ENCODE results near the gene ZMYND19. TPM values are rescaled to one million over a fixed set of nuclear protein-coding genes. Genes with fewer than 3 reads are reported as not detected.
A peak's percentile ranks its signal among the peaks of the same experiment; 100 is the strongest.

ZMYND19 gene
- total RNA-seq, 1 experiment from 2014 or later, result 66.3 TPM

DNA sequence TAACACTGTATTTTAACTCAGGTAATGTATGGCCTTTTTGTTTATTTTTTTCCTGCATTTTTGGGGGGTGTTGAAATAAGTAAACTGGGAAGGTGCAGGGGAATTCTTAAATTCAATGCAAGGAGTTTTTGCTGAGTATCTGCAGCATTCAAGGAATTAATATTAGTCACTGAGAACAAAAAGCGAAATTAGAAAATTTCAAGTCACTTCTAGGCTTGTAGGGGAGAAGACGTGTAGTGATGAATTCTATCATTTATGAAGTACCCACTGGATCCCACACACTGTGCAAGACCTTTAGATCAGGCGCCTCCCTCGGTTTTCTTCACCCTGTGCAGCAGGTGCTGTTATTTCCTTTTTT lies 29.7 kb upstream of the ZMYND19 start:
- Histone ChIP-seq H3K36me3 (replicated peaks; ENCODE audit: control insufficient read depth, insufficient read depth, low read length) (peaks cover 8% of the 10 kb centered on the region; the same call in 1 of the 2 replicates), H3K27me3 (ENCODE audit: control insufficient read depth, insufficient read depth, low read length) (no peaks in the 10 kb centered on the region), H3K4me3 (ENCODE audit: insufficient read depth, low read depth, low read length) (peak overlapping the region; percentile 85)
- no peak for DNase-seq

DNA sequence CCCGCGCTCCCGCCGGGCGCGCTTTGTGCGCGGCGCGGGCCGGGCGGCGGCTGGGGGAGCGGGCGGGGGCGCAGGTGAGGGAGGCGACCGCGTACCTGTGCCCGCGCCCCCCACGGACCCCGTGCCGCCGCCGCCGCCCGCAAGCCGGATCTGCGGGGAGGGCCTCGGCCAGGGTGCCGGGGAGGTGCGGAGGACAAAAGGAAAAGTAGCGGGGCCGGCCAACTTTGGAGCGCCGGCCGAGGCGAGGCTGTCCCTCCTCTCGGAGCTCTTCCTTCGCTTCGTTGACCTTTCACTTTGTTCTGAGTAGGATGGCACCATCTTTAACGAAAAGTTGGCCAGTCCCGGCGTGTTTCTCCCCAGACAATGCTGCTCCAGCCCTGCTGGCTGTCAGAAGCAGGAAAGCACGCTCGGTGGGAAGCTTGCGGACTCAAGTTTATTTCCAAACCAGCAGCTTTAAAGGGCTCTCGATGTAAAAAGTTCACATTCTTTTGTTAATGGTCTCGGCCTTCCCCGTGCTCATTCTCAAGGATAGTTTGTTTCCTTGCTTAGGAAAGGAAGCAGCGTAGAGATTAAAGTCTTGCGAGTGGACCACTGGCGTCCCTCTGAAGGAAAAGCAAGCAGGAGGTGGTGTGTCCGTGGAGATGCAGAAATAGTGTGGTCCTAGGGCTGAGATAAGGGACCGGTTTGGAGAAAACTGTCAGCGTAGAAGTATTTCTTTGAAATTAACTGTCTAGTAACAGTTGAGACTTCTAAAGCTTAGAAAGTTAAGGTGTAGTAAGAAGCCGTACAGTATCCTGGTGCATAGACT lies 29.1 kb upstream of the ZMYND19 start:
- no peak for DNase-seq
- H3K4me3 ChIP-seq (ENCODE audit: insufficient read depth, low read depth, low read length), result peak overlapping the region; percentile 85
- H3K36me3 ChIP-seq (replicated peaks; ENCODE audit: control insufficient read depth, insufficient read depth, low read length), result peaks cover 8% of the 10 kb centered on the region; the same call in 1 of the 2 replicates
- H3K27me3 ChIP-seq (ENCODE audit: control insufficient read depth, insufficient read depth, low read length), result no peaks in the 10 kb centered on the region

GRCh38 chr9:137618105-137619067 lies 28.1 kb upstream of the ZMYND19 start, which contains the start of gene EHMT1:
Gene EHMT1 (plus strand): TSS chr9:137619005. CDS start chr9:137619029, 24 bp downstream.
- peaks cover 8% of the 10 kb centered on the region for H3K36me3 ChIP-seq (replicated peaks; ENCODE audit: control insufficient read depth, insufficient read depth, low read length)
- no peaks in the 10 kb centered on the region for H3K27me3 ChIP-seq (ENCODE audit: control insufficient read depth, insufficient read depth, low read length)
- DNase-seq, result peak; percentile 100
- peak within 1 kb of the TSS; percentile 91 for H3K4me3 ChIP-seq (ENCODE audit: insufficient read depth, low read depth, low read length)

- Histone ChIP-seq H3K4me3 (ENCODE audit: insufficient read depth, low read depth, low read length) (no peak overlapping the region), H3K27me3 (ENCODE audit: control insufficient read depth, insufficient read depth, low read length) (no peaks in the 10 kb centered on the region), H3K36me3 (replicated peaks; ENCODE audit: control insufficient read depth, insufficient read depth, low read length) (peaks cover 6% of the 10 kb centered on the region)
- peak; percentile 41 for DNase-seq
These were observed 25.1 kb upstream of the ZMYND19 start for GRCh38 chr9:137615387-137615871.

DNA sequence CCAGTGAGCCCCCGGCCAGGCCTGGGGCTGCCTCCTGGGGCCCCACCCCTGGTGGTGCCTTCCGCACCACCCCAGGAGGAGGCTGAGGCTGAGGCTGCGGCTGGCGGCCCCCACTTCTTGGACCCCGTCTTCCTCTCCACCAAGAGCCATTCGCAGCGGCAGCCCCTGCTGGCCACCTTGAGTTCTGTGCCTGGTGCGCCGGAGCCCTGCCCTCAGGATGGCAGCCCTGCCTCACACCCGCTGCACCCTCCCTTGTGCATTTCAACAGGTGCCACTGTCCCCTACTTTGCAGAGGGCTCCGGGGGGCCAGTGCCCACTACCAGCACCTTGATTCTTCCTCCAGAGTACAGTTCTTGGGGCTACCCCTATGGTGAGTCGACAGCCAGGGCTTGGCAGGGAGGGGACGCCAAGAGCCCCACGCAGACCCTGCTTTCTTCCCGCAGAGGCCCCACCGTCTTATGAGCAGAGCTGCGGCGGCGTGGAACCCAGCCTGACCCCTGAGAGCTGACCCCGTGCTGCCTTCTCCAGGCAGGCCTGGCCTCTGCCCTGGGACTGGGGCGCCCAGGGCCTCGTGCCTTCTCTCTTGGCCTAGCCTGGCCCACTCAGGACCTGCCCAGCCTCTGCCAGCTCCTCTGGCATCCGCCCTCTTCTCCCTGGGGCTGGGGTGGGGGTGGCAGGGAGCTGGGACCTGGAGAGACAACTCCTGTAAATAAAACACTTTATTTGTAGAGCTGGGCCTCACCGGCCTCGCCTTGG lies 24.5 kb upstream of the ZMYND19 start:
- no peaks in the 10 kb centered on the region for H3K27me3 ChIP-seq (ENCODE audit: control insufficient read depth, insufficient read depth, low read length)
- H3K4me3 ChIP-seq (ENCODE audit: insufficient read depth, low read depth, low read length), result no peak overlapping the region
- peak; percentile 79 for DNase-seq
- peaks cover 6% of the 10 kb centered on the region for H3K36me3 ChIP-seq (replicated peaks; ENCODE audit: control insufficient read depth, insufficient read depth, low read length)

GRCh38 chr9:137613738-137614523 lies 23.6 kb upstream of the ZMYND19 start:
- H3K36me3 ChIP-seq (replicated peaks; ENCODE audit: control insufficient read depth, insufficient read depth, low read length), result peaks cover 6% of the 10 kb centered on the region
- DNase-seq, result peak; percentile 36
- H3K27me3 ChIP-seq (ENCODE audit: control insufficient read depth, insufficient read depth, low read length), result no peaks in the 10 kb centered on the region
- H3K4me3 ChIP-seq (ENCODE audit: insufficient read depth, low read depth, low read length), result no peak overlapping the region

DNA sequence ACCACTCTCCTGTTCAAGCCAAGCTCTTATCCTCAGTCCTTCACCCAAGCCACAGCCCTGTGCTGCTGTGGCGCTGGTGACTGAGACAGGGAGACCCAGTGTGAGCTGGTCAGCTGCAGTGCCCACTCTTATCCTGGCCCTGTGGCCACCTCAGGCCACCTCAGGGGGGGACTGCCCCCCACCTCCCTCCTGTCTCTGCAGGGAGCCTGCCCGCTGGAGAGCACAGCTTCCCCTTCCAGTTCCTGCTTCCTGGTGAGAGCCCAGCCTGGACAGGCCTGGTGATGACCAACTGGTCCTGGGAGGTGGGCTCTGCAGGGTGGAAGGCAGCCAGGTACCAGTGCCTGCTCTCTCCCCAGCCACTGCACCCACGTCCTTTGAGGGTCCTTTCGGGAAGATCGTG lies 22.9 kb upstream of the ZMYND19 start:
- H3K36me3 ChIP-seq (replicated peaks; ENCODE audit: control insufficient read depth, insufficient read depth, low read length), result peaks cover 6% of the 10 kb centered on the region
- peak; percentile 33 for DNase-seq
- no peaks in the 10 kb centered on the region for H3K27me3 ChIP-seq (ENCODE audit: control insufficient read depth, insufficient read depth, low read length)
- H3K4me3 ChIP-seq (ENCODE audit: insufficient read depth, low read depth, low read length), result no peak overlapping the region

- H3K4me3 ChIP-seq (ENCODE audit: insufficient read depth, low read depth, low read length), result no peak overlapping the region
- H3K27me3 ChIP-seq (ENCODE audit: control insufficient read depth, insufficient read depth, low read length), result no peaks in the 10 kb centered on the region
- DNase-seq, result peak; percentile 57
- H3K36me3 ChIP-seq (replicated peaks; ENCODE audit: control insufficient read depth, insufficient read depth, low read length), result peaks cover 6% of the 10 kb centered on the region
These were observed 22.4 kb upstream of the ZMYND19 start for GRCh38 chr9:137612741-137613142.

DNA sequence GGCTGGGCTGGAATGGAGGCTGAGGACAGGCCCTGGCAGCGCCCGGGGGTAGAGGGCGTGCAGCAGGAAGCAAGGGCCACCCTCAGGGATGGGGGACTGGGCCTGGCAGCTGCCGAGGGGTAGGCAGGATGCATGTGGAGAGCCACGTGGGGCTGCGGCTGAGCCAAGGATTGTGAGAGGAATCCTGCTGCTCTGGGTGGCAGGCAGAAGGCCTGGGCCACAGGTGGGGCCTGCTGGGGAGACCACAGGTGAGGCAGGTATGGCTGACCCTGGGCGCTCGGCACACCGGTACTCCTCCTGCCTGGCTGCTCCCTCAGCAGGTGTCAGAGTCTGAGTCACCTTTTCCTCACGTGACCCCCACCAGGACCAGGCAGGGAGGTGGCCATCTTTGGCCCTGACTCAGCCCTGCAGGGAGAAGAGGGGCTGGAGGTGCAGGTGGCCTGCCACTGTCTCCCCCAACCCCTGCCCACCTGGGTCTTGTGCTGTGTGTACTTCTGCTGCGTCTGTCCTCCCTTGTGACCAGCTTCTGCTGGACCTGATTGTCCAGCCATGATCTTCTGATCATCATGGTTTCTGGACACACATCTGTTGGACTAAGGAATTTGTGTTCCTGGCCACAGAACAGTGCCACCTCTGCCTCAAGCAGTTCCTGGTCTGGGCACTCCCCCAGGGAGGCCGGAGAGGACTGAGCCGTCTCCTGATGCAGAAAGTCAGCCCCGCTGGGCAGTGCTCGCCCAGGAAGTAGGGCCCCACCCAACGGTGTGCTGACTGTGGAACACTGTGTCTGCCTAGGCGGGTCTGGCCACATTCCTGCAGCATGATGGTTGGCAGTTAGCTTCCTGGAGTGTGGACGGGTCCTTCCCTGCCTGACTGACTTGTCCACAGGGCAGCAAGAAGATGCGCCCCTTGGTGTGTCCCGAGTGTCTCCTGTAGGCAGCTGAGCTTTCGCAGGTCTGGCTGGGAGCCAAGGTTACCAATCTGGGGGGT lies 21.6 kb upstream of the ZMYND19 start:
- peaks cover 6% of the 10 kb centered on the region for H3K36me3 ChIP-seq (replicated peaks; ENCODE audit: control insufficient read depth, insufficient read depth, low read length)
- peak; percentile 73 for DNase-seq
- no peak overlapping the region for H3K4me3 ChIP-seq (ENCODE audit: insufficient read depth, low read depth, low read length)

DNA sequence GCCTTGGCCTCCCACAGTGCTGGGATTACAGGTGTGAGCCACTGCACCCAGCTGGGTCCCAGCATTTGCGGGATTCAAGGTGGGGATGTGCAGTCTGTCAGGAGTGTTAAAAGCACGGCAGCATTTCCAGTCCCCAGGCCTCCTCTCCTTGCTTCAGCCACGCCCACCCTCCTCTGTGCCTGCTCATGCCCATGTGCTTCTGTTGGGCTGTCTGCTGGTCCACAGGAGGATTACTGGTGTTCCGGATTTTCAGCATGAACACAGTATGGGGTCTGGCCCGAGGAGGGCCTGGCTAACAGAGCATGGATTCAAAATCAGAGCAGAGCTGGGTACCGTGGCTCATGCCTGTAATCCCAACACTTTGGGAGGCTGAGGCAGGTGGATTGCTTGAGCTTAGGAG lies 20.6 kb upstream of the ZMYND19 start:
- Histone ChIP-seq H3K27me3 (ENCODE audit: control insufficient read depth, insufficient read depth, low read length) (peaks cover 5% of the 10 kb centered on the region; the same call in 1 of the 2 replicates), H3K4me3 (ENCODE audit: insufficient read depth, low read depth, low read length) (no peak overlapping the region), H3K36me3 (replicated peaks; ENCODE audit: control insufficient read depth, insufficient read depth, low read length) (no peaks in the 10 kb centered on the region; the same call in none of the 2 replicates)
- DNase-seq, result peak; percentile 53

More for the DNA sequence above, 21.6 kb upstream of the ZMYND19 start:
- no peaks in the 10 kb centered on the region; the same call in 1 of the 2 replicates for H3K27me3 ChIP-seq (ENCODE audit: control insufficient read depth, insufficient read depth, low read length)

GRCh38 chr9:137607141-137607857 lies 17.0 kb upstream of the ZMYND19 start:
- peak; percentile 53 for DNase-seq
- no peak overlapping the region for H3K4me3 ChIP-seq (ENCODE audit: insufficient read depth, low read depth, low read length)
- H3K36me3 ChIP-seq (replicated peaks; ENCODE audit: control insufficient read depth, insufficient read depth, low read length), result no peaks in the 10 kb centered on the region; the same call in none of the 2 replicates
- H3K27me3 ChIP-seq (ENCODE audit: control insufficient read depth, insufficient read depth, low read length), result peaks cover 13% of the 10 kb centered on the region; the same call in 1 of the 2 replicates

DNA sequence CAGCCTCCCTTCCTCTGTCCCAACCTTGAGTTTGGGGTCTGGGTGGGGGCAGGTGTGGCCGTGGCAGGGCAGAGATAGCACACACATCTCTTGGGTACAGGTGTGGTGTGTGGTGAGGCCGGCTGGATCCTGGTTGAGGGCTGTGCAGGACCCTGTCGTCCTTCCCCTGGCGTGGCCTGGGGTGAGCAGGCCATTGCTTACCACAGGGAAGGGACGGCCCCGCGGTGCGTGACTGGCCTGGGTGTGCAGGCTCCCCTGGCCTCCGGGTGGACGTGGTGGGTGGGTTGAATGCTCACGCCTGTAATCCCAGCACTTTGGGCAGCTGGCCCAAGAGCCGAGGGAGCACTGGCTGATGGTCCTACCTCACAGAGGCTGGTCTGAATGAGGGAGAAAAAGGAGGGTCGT lies 16.4 kb upstream of the ZMYND19 start:
- DNase-seq, result peak; percentile 57
- Histone ChIP-seq H3K4me3 (ENCODE audit: insufficient read depth, low read depth, low read length) (peak overlapping the region; percentile 69; the same call in 1 of the 2 replicates), H3K36me3 (replicated peaks; ENCODE audit: control insufficient read depth, insufficient read depth, low read length) (no peaks in the 10 kb centered on the region; the same call in none of the 2 replicates), H3K27me3 (ENCODE audit: control insufficient read depth, insufficient read depth, low read length) (peaks cover 13% of the 10 kb centered on the region; the same call in 1 of the 2 replicates)
